GM21360 (cell line): ENCODE data around the gene TECRL.

Experiments used
- ATAC-seq: cut with Tn5 transposase; IDR thresholded peaks from one replicate; pipeline ENCODE4 v1.9.1; 2021; ENCODE audit warnings: mild to moderate bottlenecking, moderate library complexity; ENCODE audit not compliant: unreplicated experiment

TECRL gene

DNA sequence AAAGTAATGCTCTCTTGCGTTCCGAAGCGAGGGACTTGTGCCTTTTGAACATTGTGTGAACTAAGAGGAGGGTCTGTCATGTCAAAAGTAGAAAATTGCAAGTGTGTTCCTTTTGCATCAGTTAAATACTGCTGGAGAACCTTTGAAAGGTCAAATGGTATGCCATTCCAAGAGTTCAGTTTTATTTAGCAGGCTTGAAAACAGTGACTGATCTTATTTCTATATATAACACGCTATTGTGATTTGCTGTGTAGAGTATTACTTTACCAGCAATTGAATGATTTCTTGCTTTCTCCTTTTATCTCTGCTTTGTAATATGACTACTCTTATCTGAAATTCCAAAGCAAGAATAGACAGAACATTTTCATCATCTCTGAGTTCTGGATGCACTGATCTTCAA lies at the start of gene TECRL:
TSS of gene TECRL (minus strand) at position 151 of the 400 bp plus-strand sequence. CDS start at position 52, 99 bp downstream.
- no peak for ATAC-seq

GRCh38 chr4:64432674-64433073 lies 23.4 kb upstream of the TECRL start:
- no peak for ATAC-seq

GRCh38 chr4:64430933-64431332 lies 21.7 kb upstream of the TECRL start:
- no peak for ATAC-seq

DNA sequence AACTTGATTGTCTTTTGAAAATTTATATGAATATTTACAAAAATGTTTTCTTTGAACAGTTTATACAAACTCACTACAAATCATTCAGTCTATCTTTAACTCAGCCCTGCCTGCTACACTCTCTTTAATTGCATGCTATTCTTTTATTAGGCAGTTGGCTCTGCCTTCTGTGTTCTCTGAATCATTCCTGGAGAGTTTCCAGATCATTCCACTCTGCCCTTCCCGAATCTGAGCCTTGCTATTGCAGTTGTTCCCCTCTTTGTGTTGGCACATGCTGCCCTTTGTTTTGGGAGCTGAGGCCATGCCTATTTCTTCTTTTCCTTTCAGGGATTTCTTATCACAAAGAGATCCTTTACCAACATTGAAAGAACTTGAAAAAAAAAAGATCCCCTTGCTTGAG lies 8.7 kb upstream of the TECRL start:
- ATAC-seq: no peak

DNA sequence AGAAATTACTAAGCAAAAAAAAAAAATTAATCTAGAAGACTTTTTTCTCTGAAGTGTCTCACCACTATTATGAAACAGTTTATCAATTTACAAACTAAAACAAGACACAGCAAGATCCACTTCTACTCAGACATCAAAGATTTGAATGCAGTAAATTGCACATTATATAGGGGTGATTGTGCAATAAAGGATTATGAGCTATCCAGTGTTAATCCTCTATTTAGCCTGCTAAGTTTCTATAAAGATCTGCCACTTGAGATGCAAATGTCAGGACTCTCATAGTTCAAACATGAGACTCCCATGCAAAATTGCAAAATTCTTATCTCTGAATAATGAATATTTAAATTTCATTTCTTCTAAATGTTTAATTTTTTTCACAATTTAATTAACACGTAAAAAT lies 2.2 kb downstream of the TECRL start:
- ATAC-seq: no peak

GRCh38 chr4:64405761-64406160 lies 3.5 kb downstream of the TECRL start:
- ATAC-seq: no peak

- no peak for ATAC-seq
Observed at GRCh38 chr4:64402684-64403083, 6.6 kb downstream of the TECRL start.

DNA sequence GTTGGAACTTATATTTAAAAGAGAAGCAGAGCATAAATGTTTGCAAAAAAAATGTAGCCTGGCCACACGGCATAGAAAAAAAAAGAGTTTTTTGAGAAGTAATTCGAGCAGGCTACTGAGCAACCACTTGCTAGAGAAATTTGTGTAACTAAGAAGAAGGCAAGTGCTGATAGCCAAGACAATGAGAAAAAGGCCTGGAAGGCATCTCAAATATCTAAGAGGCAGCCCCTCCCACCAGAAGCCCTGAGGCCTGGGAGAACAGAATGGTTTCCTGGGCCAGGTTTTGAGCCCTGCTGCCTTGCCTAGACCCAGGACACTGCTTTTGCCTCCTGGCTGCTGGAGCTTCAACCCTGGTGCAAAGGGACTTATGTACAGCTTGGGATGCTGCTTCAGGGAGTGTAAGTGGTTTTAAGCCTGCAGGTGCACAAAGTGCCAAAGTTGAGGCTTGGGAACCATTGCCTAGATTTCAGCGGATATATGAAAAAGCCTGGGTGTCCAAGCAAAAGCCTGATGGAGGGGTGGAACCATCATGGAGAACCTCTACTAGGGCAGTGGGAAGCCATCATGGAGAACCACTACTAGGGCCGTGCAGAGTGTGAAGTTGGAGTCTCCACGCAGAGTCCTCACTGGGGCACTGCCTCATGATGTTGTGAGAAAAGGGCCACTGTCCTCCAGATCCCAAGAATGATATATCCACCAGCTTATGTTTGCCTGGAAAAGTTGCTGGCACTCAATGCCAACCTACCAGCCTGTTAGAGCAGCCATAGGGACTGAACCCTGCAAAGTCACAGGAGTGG lies 9.7 kb downstream of the TECRL start:
- ATAC-seq: no peak

DNA sequence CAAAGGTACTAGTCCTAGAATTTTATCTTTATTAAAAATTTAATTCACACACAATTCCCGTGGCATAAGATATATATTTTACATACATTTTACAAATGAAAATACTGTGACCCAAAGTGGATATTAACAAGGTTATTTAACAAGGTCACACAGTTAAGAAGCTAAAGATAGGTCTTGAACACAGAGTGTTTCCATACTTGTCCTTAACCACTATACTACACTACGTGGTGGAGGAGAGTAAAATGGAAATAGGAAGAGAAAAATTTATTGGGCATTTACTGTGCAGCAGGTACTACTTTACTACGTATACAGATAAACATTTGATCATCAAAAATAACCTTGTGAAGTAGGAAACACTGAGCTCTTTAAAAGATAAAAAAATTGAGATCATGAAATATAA lies 14.8 kb downstream of the TECRL start:
- ATAC-seq: no peak

DNA sequence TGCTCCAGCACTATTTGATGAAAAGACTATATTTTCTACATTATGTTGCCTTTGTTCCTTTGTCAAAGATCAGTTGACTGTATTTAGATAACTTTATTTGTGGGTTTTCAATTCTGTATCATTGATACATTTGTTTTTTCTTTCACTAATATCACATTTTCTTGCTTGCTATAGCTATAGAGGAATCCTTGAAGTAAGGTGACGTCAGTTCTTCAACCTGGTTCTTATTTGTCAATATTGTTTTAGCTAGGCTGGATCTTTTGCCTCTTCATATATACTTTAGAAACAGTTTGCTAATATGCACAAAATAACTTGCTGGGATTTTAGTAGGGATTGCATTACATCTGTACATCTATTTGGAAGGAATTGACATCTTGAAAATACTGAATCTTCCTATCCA lies 21.0 kb downstream of the TECRL start:
- ATAC-seq: no peak

DNA sequence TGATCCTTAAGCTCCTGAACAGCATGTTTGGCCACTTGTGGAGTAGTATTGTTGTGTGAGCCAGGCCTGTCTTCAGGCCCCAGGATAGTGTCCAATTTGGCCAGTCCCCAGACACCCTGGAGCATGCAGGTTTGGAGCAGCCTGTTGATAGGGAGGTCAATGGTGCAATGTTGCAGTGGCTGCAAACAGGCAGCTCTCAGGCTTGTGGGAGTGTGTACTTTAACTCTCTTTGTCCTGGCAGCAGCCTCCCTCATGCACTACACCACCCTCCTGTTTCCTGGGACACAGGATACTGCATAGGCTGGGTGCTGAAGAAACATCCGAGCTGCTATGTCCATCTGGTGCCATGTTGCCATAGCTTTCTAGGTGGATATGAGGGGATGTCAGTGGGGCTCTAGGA lies 24.0 kb downstream of the TECRL start:
- ATAC-seq: no peak

DNA sequence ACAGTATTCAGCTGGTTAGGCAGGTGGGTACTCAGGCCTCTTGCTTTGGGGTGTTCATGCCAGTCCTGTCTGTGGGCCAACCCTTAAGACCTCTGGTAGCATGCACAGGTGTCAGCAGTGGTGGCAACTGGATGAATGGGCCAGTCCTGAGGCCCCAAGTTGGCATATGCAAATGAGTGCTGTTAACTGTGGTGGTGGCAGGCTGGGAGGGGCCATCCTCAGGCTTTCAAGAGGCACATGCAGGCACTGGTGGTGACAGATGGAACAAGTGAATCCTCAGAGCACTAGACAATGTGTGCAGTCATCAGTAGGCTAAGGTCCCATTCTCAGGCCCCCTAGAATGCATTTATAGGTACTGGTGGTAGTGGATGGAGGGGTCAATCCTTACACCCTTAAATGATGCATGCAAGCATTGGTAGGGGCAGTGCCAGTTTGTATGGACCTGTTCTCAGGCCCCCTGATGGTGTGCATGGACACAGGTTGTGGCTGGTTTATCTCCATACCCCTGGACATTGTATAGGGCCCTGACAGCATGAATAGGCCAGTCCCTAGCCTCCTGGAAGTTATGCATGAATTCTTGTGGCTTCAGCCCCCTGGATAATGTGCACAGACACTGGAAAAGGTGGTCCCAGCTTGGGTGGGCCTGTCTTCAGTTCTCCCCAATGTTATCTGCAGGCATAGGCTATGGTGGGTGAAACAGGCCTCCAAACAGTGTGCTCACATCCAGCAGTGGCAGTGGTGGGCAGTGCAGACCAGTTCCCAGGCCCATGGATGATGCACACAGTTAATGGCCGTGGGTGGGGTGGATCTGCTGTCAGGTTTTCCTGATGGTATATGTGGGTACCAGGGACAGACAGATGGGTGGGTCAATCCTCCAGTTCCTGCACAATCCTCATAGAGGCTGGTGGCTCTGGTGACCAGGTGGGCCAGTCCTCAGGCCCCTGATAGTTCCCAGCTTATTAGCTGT lies 24.7 kb downstream of the TECRL start:
- no peak for ATAC-seq

GRCh38 chr4:64368741-64369140 lies 40.5 kb downstream of the TECRL start:
- no peak for ATAC-seq

DNA sequence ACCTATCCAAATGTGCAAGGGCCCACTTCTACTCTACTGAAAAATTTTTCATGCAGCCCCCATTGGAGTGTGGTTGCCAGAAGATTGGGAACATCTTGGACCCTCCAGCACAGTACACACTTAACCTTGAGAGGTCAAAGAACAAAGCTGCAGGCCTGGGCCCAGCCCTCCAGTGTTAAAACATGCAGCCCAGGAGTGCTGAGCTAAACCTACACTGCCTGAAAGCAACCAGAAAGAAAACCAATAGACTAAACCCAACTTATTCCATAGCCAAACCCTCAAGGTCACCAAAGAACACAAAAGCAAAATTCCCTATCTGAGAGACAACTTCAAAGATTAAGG lies 47.9 kb downstream of the TECRL start:
- ATAC-seq: no peak

DNA sequence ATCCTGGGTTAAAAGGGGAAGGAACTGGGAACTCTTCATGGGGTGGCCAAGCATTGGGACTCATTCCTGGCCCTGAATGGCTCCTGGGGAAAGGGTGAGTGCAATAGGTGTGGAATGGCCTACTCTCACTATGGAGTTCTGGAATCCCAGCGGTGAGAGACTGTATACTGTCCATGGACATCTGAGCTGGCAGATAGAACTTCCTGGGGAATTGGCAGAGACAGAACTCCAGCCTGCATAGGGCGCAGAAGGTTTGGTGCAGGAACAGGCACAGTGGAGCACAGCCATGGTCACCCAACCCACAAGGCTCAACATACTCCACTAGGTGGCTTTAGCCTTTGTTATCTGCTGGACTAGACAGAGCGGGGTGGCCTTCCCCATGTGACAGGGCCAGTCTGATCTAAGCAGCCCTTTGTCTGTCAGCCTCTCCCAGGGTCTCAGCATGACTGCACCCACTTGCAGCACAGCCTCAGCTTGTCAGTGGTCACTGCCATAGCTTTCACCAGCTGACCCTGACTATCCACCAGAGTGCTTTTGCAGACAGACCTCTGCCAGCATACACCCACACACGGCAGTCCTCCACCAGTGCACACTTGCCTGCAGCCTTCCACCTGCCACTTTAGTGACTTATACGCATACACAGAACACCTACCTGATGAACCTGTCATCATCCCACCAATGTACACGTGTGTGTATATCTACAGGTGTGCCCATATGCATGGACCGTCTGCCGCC lies 48.4 kb downstream of the TECRL start:
- ATAC-seq: no peak

DNA sequence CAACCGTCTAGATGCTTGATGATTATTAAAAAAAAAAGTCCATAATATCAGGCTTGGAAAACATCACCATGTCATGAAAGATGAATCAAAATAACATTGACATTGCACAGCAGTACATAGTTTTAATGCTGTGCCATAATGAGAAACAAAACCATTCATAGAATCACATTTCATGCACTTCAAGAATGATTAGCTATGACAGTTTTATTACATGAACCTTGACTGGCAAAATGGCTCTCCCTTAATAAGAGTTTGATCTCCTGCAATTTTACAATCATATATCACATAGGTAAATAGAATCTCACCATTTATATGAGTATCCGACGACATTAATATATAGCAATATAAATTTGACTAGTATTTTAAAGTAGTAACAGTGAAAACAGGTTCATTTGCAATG lies 49.8 kb downstream of the TECRL start:
- no peak for ATAC-seq

- ATAC-seq: no peak
Observed at GRCh38 chr4:64353904-64354303, 55.3 kb downstream of the TECRL start.

- no peak for ATAC-seq
Observed at GRCh38 chr4:64341711-64342110, 67.5 kb downstream of the TECRL start.

GRCh38 chr4:64340218-64341110 lies 68.8 kb downstream of the TECRL start:
- ATAC-seq: no peak

- ATAC-seq: no peak
Observed at GRCh38 chr4:64334964-64335363, 74.3 kb downstream of the TECRL start.
